GM12873 (cell line): ENCODE measurements around the gene GIGYF2.

Experiments
- TF ChIP-seq, protein P1 (sequence below): IDR thresholded peaks from 2 replicates; pipeline ENCODE4 v1.5.1; 2012; ENCODE audit warnings: low read depth, mild to moderate bottlenecking, moderate library complexity, low read length, control low read depth; ENCODE audit not compliant: insufficient read depth; ENCODE audit errors: missing control alignments

Gene GIGYF2

DNA sequence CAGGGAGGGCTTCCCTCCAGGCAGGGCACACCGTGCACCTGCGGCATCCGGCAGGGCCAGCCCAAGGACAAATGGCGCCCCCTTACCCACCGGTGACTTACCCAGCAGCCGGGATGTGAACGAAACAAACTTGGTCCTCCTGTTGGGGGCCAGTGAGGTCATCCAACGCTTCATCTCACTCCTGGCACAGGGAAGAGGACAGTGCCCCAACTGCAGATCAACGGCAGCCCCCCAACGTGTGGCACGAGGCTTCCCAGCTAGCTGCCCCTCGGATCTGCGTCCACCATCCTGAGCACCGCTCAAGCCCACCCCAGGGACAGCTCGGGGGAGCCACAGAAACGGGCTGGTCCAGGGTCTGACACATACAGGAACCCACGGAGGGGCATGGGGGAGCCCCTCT, 185.0 kb downstream of the GIGYF2 start:
- TF ChIP-seq, protein P1, sequence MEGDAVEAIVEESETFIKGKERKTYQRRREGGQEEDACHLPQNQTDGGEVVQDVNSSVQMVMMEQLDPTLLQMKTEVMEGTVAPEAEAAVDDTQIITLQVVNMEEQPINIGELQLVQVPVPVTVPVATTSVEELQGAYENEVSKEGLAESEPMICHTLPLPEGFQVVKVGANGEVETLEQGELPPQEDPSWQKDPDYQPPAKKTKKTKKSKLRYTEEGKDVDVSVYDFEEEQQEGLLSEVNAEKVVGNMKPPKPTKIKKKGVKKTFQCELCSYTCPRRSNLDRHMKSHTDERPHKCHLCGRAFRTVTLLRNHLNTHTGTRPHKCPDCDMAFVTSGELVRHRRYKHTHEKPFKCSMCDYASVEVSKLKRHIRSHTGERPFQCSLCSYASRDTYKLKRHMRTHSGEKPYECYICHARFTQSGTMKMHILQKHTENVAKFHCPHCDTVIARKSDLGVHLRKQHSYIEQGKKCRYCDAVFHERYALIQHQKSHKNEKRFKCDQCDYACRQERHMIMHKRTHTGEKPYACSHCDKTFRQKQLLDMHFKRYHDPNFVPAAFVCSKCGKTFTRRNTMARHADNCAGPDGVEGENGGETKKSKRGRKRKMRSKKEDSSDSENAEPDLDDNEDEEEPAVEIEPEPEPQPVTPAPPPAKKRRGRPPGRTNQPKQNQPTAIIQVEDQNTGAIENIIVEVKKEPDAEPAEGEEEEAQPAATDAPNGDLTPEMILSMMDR, result no peak

DNA sequence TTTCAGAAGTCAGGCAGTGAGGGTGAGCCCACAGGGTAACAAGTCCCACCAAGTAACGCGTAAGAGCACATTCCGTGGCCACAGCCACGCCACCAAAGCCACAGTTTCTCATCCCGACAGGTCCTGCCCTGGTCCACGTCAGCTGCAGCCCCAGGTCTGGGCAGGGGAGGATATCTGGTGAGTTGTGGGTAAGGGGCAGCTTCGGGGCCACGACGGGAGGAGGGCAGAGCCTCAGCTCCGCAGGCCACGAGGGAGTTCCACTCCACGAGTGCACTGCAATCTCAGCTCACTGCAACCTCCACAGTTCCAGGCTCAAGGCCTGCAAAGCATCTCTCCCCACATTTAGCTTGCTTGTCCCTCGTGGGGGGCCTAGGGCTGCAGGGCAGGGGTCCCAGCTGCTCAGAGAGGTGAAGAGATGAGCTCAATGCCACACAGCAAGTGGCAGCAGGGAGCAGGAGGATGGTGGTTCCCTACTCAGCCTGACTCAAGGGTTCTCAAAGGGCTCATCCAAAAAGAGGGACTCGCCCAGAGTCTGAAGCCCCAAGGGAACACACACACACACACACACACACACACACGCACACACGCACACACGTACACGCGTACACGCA, 185.5 kb downstream of the GIGYF2 start:
- TF ChIP-seq, protein P1, result no peak

- TF ChIP-seq, protein P1, result no peak
Measured at GRCh38 chr2:232883116-232883721, 186.1 kb downstream of the GIGYF2 start.

GRCh38 chr2:232884001-232884421, 186.9 kb downstream of the GIGYF2 start:
- TF ChIP-seq, protein P1, result no peak

DNA sequence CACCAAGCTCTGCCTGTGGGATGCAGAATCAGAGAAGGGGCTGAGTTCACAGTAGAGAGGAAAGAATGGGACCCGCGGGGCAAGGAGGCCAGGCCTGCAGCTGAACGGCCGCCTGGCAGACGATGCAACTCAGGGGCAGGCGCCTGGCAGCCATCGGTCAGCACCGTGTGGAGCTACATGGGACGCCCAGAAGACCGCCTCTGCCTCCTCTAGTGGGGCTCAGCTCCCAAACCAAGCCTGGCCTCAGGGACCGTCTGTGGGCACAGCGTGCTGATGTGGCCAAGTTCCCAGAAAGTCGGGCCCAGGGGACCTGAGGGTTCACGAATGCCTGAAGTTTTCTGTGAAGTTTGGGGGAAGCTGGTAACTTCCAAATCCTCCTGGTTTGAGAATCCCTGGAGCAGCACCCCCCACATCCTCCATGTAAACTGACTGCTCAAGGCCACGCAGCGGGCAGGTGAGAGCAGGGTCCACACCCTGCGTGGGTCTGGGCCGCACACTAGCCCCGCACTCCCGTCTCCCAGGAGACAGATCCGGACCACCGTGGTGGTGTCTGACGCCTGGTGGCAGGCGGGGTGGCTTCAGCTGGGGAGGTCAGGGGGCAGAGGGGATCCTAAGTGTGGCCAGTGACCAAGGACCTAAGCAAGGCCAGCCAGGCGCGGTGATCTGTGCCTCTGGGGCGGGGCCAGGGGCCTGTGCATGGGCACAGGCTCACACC, 187.6 kb downstream of the GIGYF2 start:
- TF ChIP-seq, protein P1, result no peak

GRCh38 chr2:232885264-232885961, 188.3 kb downstream of the GIGYF2 start:
- TF ChIP-seq, protein P1, result no peak

DNA sequence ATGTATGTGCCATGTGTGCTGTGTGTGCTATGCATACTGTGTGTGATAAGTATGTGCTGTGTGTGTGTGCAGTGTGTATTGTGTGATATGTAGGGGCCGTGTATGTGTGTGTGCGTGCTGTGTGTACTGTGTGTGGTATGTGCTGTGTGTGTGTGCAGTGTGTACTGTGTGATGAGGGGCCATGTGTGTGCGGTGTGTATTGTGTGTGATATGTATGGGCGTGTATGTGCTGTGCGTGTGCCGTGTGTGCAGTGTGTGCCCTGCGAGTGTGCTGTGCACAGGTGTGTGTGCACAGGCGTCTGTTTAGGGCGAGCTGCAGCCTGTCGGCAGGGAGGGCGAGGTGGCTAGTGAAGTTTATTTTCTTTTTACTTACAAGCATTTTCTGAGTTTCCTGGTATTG, 189.0 kb downstream of the GIGYF2 start:
- TF ChIP-seq, protein P1, result no peak
